ENCODE measurements around the gene FFAR2.
A peak's percentile ranks its signal among the peaks of the same experiment; 100 is the strongest.

Gene FFAR2

DNA sequence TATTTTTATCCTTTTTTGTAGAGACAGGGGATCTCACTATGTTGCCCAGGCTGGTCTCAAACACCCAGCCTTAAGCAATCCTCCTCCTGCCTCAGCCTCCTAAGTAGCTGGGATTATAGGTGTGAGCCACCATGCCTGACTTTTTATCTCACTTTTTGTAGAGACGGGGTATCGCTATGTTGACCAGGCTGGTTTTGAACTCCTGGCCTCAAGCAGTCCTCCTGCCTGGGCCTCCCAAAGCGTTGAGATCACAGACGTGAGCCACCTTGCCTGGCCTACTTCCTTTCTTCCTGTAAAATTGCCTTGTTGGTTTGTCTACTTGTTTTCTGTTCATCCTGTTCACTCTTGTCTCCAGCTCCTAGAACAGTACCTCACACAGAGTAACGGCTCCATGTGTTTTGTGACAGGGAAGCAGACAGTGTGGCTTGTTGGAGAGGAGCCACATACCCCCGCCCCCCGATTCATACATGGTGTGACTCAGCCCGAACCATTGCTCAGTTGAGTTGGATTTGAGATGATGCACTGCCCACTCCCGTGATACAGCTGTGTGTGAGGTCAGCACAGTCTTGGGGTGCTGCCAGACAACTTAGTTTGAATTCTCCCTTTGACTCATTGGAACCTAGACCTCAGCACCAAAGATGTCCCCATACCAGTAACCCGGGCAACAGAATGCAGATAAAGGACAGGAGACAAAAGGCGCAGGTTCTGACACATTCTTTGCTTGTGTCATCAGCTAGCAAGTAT is 43.0 kb upstream of the FFAR2 start:
- peak; percentile 91 for DNase-seq (ENCODE audit: low read depth)
- TF ChIP-seq, protein P1, sequence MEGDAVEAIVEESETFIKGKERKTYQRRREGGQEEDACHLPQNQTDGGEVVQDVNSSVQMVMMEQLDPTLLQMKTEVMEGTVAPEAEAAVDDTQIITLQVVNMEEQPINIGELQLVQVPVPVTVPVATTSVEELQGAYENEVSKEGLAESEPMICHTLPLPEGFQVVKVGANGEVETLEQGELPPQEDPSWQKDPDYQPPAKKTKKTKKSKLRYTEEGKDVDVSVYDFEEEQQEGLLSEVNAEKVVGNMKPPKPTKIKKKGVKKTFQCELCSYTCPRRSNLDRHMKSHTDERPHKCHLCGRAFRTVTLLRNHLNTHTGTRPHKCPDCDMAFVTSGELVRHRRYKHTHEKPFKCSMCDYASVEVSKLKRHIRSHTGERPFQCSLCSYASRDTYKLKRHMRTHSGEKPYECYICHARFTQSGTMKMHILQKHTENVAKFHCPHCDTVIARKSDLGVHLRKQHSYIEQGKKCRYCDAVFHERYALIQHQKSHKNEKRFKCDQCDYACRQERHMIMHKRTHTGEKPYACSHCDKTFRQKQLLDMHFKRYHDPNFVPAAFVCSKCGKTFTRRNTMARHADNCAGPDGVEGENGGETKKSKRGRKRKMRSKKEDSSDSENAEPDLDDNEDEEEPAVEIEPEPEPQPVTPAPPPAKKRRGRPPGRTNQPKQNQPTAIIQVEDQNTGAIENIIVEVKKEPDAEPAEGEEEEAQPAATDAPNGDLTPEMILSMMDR (conservative IDR thresholded peaks at IDR 0.05; ENCODE audit: low read length) = no peak
- no peak overlapping the region for H3K4me3 ChIP-seq (ENCODE audit: low read length)

GRCh38 chr19:35407619-35408018 is 40.4 kb upstream of the FFAR2 start:
- DNase-seq (ENCODE audit: low read depth) = no peak
- TF ChIP-seq, protein P1 (conservative IDR thresholded peaks at IDR 0.05; ENCODE audit: low read length) = no peak

GRCh38 chr19:35408284-35409171 is 39.5 kb upstream of the FFAR2 start:
- TF ChIP-seq, protein P1 (conservative IDR thresholded peaks at IDR 0.05; ENCODE audit: low read length) = no peak
- no peak overlapping the region for H3K4me3 ChIP-seq (ENCODE audit: low read length)
- DNase-seq (ENCODE audit: low read depth) = no peak

More at GRCh38 chr19:35407619-35408018, 40.4 kb upstream of the FFAR2 start:
- no peak overlapping the region for H3K4me3 ChIP-seq (ENCODE audit: low read length)

DNA sequence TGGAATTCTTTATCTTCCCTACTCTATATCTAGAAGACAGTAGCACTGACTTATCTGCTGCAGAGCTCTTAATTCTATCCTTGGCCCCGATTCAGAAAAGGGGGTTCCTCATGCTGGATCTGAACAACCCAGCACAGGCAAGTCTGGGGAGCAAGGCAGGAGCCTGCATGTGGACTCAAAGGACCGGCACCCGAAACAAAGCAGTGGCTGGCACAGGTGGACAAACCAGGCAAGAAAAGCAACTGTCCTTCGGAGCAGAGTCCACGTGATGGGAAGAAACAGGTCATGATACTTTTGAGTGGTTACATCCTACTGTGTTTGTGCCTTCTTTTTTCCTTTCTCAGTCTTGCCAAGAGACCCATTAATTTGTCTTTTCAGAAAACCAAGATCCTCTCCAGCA is 38.9 kb upstream of the FFAR2 start:
- DNase-seq (ENCODE audit: low read depth) = no peak

GRCh38 chr19:35410487-35410886 is 37.6 kb upstream of the FFAR2 start:
- H3K4me3 ChIP-seq (ENCODE audit: low read length) = no peak overlapping the region
- TF ChIP-seq, protein P1 (conservative IDR thresholded peaks at IDR 0.05; ENCODE audit: low read length) = no peak
- no peak for DNase-seq (ENCODE audit: low read depth)

More for the DNA sequence above, 38.9 kb upstream of the FFAR2 start:
- H3K4me3 ChIP-seq (ENCODE audit: low read length) = no peak overlapping the region
- TF ChIP-seq, protein P1 (conservative IDR thresholded peaks at IDR 0.05; ENCODE audit: low read length) = no peak

DNA sequence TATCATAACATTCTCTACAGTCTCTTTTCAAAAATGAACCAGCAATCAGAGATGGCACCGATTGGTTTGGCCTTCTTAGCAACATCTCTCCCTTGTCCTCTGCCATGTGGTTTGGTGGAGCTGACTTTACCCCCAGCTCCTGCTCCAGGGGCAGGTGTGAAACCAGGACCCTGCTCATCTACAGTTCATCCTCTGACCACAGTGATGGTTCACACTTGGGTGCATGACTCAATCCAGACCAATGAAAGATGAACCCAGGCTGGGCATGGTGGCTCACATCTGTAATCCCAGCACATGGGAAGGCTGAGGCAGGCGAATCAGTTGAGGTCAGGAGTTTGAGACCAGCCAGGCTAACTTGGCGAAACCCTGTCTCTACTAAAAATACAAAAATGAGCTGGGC is 33.6 kb upstream of the FFAR2 start:
- no peak for DNase-seq (ENCODE audit: low read depth)
- TF ChIP-seq, protein P1 (conservative IDR thresholded peaks at IDR 0.05; ENCODE audit: low read length) = no peak
- H3K4me3 ChIP-seq (ENCODE audit: low read length) = no peak overlapping the region
